Measurements from ENCODE around the gene PDE1A. TPM values are rescaled to one million over a fixed set of nuclear protein-coding genes. Genes with fewer than 3 reads are reported as not detected.

The PDE1A gene
- 0.27 TPM for total RNA-seq

GRCh38 chr2:182426918-182427240 lies at the start of gene PDE1A:
TSS of gene PDE1A (minus strand) at chr2:182427036.
- no peak for DNase-seq (ENCODE audit: low read depth in 2 of 3, low spot score in 2 of 3)

- DNase-seq (ENCODE audit: low read depth in 2 of 3, low spot score in 2 of 3) = no peak
These were observed 46.8 kb upstream of the PDE1A start for GRCh38 chr2:182473635-182474034.

- no peak for DNase-seq (ENCODE audit: low read depth in 2 of 3, low spot score in 2 of 3)
These were observed 36.9 kb upstream of the PDE1A start for GRCh38 chr2:182463760-182464159.

GRCh38 chr2:182456784-182457183 lies 29.9 kb upstream of the PDE1A start:
- DNase-seq (ENCODE audit: low read depth in 2 of 3, low spot score in 2 of 3) = no peak

GRCh38 chr2:182452456-182452990 lies 25.7 kb upstream of the PDE1A start:
- DNase-seq (ENCODE audit: low read depth in 2 of 3, low spot score in 2 of 3) = no peak

GRCh38 chr2:182448371-182448770 lies 21.5 kb upstream of the PDE1A start:
- no peak for DNase-seq (ENCODE audit: low read depth in 2 of 3, low spot score in 2 of 3)

GRCh38 chr2:182447863-182448262 lies 21.0 kb upstream of the PDE1A start:
- DNase-seq (ENCODE audit: low read depth in 2 of 3, low spot score in 2 of 3) = no peak

- DNase-seq (ENCODE audit: low read depth in 2 of 3, low spot score in 2 of 3) = no peak
These were observed 20.3 kb upstream of the PDE1A start for GRCh38 chr2:182447163-182447562.

GRCh38 chr2:182446087-182446486 lies 19.3 kb upstream of the PDE1A start:
- no peak for DNase-seq (ENCODE audit: low read depth in 2 of 3, low spot score in 2 of 3)

- no peak for DNase-seq (ENCODE audit: low read depth in 2 of 3, low spot score in 2 of 3)
These were observed 18.6 kb upstream of the PDE1A start for GRCh38 chr2:182445391-182445965.

GRCh38 chr2:182444806-182445205 lies 18.0 kb upstream of the PDE1A start:
- no peak for DNase-seq (ENCODE audit: low read depth in 2 of 3, low spot score in 2 of 3)

GRCh38 chr2:182444170-182444569 lies 17.3 kb upstream of the PDE1A start:
- DNase-seq (ENCODE audit: low read depth in 2 of 3, low spot score in 2 of 3) = no peak

GRCh38 chr2:182436252-182436651 lies 9.4 kb upstream of the PDE1A start:
- no peak for DNase-seq (ENCODE audit: low read depth in 2 of 3, low spot score in 2 of 3)

GRCh38 chr2:182435754-182436153 lies 8.9 kb upstream of the PDE1A start:
- DNase-seq (ENCODE audit: low read depth in 2 of 3, low spot score in 2 of 3) = no peak

GRCh38 chr2:182432051-182432450 lies 5.2 kb upstream of the PDE1A start:
- DNase-seq (ENCODE audit: low read depth in 2 of 3, low spot score in 2 of 3) = no peak

GRCh38 chr2:182428476-182428875 lies 1.6 kb upstream of the PDE1A start:
- no peak for DNase-seq (ENCODE audit: low read depth in 2 of 3, low spot score in 2 of 3)

- DNase-seq (ENCODE audit: low read depth in 2 of 3, low spot score in 2 of 3) = no peak
These were observed 536 bp downstream of the PDE1A start for GRCh38 chr2:182426082-182426917.

GRCh38 chr2:182422864-182423263 lies 4.0 kb downstream of the PDE1A start:
- DNase-seq (ENCODE audit: low read depth in 2 of 3, low spot score in 2 of 3) = no peak

- no peak for DNase-seq (ENCODE audit: low read depth in 2 of 3, low spot score in 2 of 3)
These were observed 6.2 kb downstream of the PDE1A start for GRCh38 chr2:182420669-182421068.

GRCh38 chr2:182416861-182417260 lies 10.0 kb downstream of the PDE1A start:
- no peak for DNase-seq (ENCODE audit: low read depth in 2 of 3, low spot score in 2 of 3)

- DNase-seq (ENCODE audit: low read depth in 2 of 3, low spot score in 2 of 3) = no peak
These were observed 10.6 kb downstream of the PDE1A start for GRCh38 chr2:182416191-182416590.

- DNase-seq (ENCODE audit: low read depth in 2 of 3, low spot score in 2 of 3) = no peak
These were observed 11.1 kb downstream of the PDE1A start for GRCh38 chr2:182415771-182416170.
